Measurements from ENCODE around the gene GIPC1.

The GIPC1 gene

DNA sequence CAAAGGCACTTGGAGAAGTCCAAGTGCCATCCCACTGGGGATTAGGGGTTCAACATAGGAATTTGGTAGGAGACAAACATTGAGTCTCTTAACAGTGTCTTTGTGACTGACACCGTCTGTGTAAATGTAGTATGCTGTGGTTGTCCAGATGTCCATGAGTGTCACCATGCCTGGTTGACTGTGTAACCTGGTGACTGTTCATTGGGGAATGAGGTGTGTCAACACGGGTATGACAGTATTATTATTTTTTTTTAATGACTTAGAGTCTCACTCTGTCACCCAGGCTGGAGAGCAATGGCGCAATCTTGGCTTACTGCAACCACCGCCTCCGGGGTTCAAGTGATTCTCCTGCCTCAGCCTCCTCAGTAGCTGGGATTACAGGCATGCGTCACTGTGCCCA lies 46.6 kb downstream of the GIPC1 start:
- H3K4me3 ChIP-seq (ENCODE audit: low read depth in 1 of 2, low read length in 2 of 2): no peak overlapping the region
- no peaks in the 10 kb centered on the region for H3K27me3 ChIP-seq (ENCODE audit: control insufficient read depth in 1 of 2, insufficient read depth in 2 of 2, low read length in 2 of 2)
- no peak overlapping the region for H3K27ac ChIP-seq (ENCODE audit: low read depth, low read length)
- peaks cover 5 to 41% of the 10 kb centered on the region in 2 donors for H3K36me3 ChIP-seq (ENCODE audit: control insufficient read depth in 1 of 2, insufficient read depth in 2 of 2, low read length in 2 of 2)
- no peak overlapping the region for H3K9ac ChIP-seq (ENCODE audit: low read depth in 1 of 2, low read length in 2 of 2)
- no peaks in the 10 kb centered on the region for H3K9me3 ChIP-seq (ENCODE audit: control insufficient read depth in 1 of 2, low read length in 2 of 2)
- no peaks in the 10 kb centered on the region for H3K4me1 ChIP-seq (ENCODE audit: control insufficient read depth in 1 of 2, insufficient read depth in 2 of 2, low read length in 2 of 2)

DNA sequence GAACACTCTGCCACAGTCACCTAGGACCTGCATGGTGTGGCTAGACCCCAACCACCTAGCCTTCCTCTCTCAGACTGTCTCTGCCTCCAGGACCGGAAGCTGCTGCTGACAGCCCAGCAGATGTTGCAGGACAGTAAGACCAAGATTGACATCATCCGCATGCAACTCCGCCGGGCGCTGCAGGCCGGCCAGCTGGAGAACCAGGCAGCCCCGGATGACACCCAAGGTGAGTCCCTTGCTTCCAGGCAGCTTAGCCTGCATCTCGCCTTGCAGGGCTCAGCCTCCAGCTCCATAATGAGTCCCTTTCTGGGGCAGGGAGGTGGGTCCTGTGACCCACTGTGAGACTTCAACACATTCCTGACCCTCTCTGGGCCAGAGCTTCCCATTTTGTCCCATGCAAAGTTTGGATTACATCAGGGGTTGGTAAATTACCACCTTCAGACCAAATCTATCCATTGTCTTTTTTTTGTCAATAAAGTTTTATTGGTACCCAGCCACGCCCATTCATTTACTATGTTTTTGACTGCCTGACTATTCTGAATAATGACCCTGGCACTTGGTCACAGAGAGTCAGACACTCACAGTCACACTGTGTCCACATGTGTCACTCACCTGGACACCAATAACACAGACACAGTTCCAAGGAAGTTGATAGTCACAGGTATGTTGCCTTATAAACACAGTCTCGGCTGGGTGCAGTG lies 49.4 kb downstream of the GIPC1 start:
- H3K4me1 ChIP-seq (ENCODE audit: control insufficient read depth in 1 of 2, insufficient read depth in 2 of 2, low read length in 2 of 2): no peaks in the 10 kb centered on the region

DNA sequence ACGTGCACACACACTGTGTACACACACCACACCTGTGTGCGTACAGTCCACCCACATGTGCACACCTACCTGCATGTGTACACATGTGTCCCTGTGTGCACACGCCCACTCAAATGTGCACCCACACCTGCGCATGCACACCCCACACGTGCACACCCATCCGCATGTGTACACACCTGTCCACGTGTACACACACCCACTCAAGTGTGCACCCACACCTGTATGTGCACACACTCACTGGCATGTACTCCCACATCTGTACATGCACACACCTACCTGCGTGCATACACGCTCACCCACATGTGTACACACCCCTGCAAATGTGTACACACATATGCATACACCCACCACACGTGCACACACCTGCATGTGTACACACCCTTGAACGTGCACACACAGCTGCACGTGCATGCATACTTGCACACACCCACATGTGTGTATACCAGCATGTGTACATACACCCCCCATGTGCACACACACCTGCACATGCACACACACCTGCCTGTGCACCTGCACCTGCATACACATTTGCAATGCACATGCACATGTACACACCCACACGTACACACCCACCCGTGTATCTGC lies 52.2 kb downstream of the GIPC1 start:
- Histone ChIP-seq H3K4me3 (ENCODE audit: low read depth in 1 of 2, low read length in 2 of 2) (no peak overlapping the region), H3K4me1 (ENCODE audit: control insufficient read depth in 1 of 2, insufficient read depth in 2 of 2, low read length in 2 of 2) (peaks cover 4 to 18% of the 10 kb centered on the region in 2 donors), H3K27ac (ENCODE audit: low read depth, low read length) (no peak overlapping the region), H3K27me3 (ENCODE audit: control insufficient read depth in 1 of 2, insufficient read depth in 2 of 2, low read length in 2 of 2) (no peaks in the 10 kb centered on the region), H3K36me3 (ENCODE audit: control insufficient read depth in 1 of 2, insufficient read depth in 2 of 2, low read length in 2 of 2) (peaks cover 15 to 43% of the 10 kb centered on the region in 2 donors), H3K9ac (ENCODE audit: low read depth in 1 of 2, low read length in 2 of 2) (no peak overlapping the region), H3K9me3 (ENCODE audit: control insufficient read depth in 1 of 2, low read length in 2 of 2) (no peaks in the 10 kb centered on the region)

More for the DNA sequence above, 49.4 kb downstream of the GIPC1 start:
- Histone ChIP-seq H3K9ac (ENCODE audit: low read depth in 1 of 2, low read length in 2 of 2) (no peak overlapping the region), H3K27me3 (ENCODE audit: control insufficient read depth in 1 of 2, insufficient read depth in 2 of 2, low read length in 2 of 2) (no peaks in the 10 kb centered on the region), H3K9me3 (ENCODE audit: control insufficient read depth in 1 of 2, low read length in 2 of 2) (no peaks in the 10 kb centered on the region), H3K4me3 (ENCODE audit: low read depth in 1 of 2, low read length in 2 of 2) (no peak overlapping the region), H3K27ac (ENCODE audit: low read depth, low read length) (no peak overlapping the region), H3K36me3 (ENCODE audit: control insufficient read depth in 1 of 2, insufficient read depth in 2 of 2, low read length in 2 of 2) (peaks cover 19 to 57% of the 10 kb centered on the region in 2 donors)

DNA sequence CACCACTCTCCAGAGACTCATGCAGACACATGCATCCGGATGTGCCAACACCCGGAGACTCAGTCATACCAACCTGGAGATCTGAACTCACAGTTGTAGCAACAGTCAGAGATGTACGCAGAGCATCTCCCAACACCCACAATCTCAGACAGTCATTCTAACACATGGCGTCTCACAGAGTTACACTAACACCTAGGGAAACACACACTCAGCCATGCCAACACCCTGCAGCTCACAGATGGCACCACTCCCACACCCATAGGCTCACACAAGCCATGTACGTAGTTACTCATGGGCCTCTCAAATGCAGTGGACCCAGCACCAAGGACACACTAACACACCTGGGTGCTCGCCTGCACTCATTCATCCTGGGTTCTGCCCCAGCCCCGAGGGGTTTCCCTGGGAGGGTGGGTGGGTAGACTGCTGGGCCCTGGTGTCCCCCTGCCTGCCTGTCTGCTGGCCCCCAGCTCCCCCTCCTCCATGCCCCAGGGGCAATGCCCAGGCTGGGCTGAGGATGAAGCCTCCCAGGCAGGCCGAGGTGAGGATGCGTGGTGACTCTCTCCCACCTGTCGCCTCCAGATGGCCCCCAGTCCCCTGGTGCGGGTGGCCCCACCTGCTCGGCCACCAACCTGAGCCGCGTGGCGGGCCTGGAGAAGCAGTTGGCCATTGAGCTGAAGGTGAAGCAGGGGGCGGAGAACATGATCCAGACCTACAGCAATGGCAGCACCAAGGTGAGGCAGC lies 52.9 kb downstream of the GIPC1 start:
- Histone ChIP-seq H3K4me1 (ENCODE audit: control insufficient read depth in 1 of 2, insufficient read depth in 2 of 2, low read length in 2 of 2) (peaks cover 4 to 18% of the 10 kb centered on the region in 2 donors), H3K36me3 (ENCODE audit: control insufficient read depth in 1 of 2, insufficient read depth in 2 of 2, low read length in 2 of 2) (peaks cover 15 to 37% of the 10 kb centered on the region in 2 donors), H3K4me3 (ENCODE audit: low read depth in 1 of 2, low read length in 2 of 2) (no peak overlapping the region), H3K9me3 (ENCODE audit: control insufficient read depth in 1 of 2, low read length in 2 of 2) (no peaks in the 10 kb centered on the region), H3K9ac (ENCODE audit: low read depth in 1 of 2, low read length in 2 of 2) (no peak overlapping the region), H3K27me3 (ENCODE audit: control insufficient read depth in 1 of 2, insufficient read depth in 2 of 2, low read length in 2 of 2) (no peaks in the 10 kb centered on the region), H3K27ac (ENCODE audit: low read depth, low read length) (no peak overlapping the region)

DNA sequence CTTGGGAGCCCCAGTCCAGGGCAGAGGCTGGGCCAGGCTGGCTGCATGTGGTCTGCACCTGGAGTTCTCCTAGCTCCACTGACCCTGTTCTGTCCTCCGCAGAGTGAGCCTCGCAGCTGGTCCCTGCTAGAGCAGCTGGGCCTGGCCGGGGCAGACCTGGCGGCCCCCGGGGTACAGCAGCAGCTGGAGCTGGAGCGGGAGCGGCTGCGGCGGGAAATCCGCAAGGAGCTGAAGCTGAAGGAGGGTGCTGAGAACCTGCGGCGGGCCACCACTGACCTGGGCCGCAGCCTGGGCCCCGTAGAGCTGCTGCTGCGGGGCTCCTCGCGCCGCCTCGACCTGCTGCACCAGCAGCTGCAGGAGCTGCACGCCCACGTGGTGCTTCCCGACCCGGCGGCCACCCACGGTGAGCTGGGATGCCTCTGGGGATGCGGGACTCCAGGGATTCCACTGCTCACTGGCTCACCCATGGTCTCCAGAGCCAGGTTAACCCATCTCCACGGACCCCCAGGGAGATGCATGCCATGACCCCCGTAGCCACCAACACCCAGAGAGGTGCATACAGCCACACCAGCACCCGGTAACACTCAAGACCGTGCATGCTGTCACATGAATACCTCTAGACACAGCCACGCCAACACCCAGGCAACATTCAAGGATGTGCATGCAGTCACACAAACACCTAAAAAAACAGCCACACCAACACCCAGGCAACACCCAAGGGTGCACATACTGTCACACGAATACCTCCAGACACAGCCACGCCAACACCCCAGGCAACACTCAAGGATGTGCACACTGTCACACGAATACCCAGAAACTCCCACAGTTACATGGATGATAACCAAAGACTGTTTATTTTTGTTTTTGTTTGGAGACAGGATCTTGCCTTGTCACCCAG lies 54.6 kb downstream of the GIPC1 start:
- peaks cover 4 to 18% of the 10 kb centered on the region in 2 donors for H3K4me1 ChIP-seq (ENCODE audit: control insufficient read depth in 1 of 2, insufficient read depth in 2 of 2, low read length in 2 of 2)
- H3K36me3 ChIP-seq (ENCODE audit: control insufficient read depth in 1 of 2, insufficient read depth in 2 of 2, low read length in 2 of 2): peaks cover 15 to 31% of the 10 kb centered on the region in 2 donors

DNA sequence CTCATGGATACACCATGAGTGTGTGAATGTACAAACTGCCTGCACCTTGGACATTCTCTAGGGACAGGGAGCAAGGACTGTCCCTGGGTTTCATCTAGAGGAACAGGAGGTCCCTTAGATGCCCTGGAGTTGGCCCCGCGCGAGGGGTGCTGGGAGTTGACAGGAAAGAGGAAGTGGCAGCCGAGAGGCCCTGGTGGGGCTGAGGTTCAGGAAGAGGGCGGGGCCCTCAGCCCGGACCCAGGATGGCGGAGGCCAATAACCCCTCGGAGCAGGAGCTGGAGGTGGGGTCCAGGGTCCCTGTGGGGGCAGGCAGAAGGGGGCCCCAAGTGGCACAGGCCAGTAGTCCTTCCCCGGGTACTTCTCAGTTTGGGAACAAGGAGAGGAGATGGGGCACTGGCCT lies 55.9 kb downstream of the GIPC1 start:
- H3K9me3 ChIP-seq (ENCODE audit: control insufficient read depth in 1 of 2, low read length in 2 of 2): no peaks in the 10 kb centered on the region

More for the DNA sequence above, 54.6 kb downstream of the GIPC1 start:
- Histone ChIP-seq H3K4me3 (ENCODE audit: low read depth in 1 of 2, low read length in 2 of 2) (peak overlapping the region in 1 of 2 donors; percentile 48), H3K9ac (ENCODE audit: low read depth in 1 of 2, low read length in 2 of 2) (no peak overlapping the region), H3K27me3 (ENCODE audit: control insufficient read depth in 1 of 2, insufficient read depth in 2 of 2, low read length in 2 of 2) (no peaks in the 10 kb centered on the region), H3K9me3 (ENCODE audit: control insufficient read depth in 1 of 2, low read length in 2 of 2) (no peaks in the 10 kb centered on the region), H3K27ac (ENCODE audit: low read depth, low read length) (no peak overlapping the region)

DNA sequence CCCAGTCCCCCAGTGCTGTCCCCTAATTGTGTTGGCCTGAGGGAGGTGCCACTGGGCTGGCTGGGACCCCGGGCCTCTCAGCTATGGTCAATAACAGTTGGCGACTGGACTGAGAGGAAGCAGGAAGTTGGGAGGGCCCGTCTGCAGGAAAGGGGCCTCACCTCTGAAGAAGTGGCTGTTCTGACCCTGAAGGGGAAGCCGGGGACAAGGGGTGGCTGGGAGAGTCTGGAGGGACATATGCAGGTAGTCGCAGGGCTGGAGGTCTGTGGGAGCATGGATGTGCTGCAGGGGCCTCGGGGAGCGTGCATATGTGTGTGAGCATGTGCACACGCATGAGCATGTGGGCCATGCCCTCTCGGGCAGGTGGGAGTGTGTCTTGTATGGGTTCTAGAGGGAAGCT lies 56.9 kb downstream of the GIPC1 start:
- peaks cover 12 to 19% of the 10 kb centered on the region in 2 donors for H3K36me3 ChIP-seq (ENCODE audit: control insufficient read depth in 1 of 2, insufficient read depth in 2 of 2, low read length in 2 of 2)
- H3K9me3 ChIP-seq (ENCODE audit: control insufficient read depth in 1 of 2, low read length in 2 of 2): no peaks in the 10 kb centered on the region
- H3K27ac ChIP-seq (ENCODE audit: low read depth, low read length): no peak overlapping the region
- H3K9ac ChIP-seq (ENCODE audit: low read depth in 1 of 2, low read length in 2 of 2): no peak overlapping the region
- no peaks in the 10 kb centered on the region for H3K27me3 ChIP-seq (ENCODE audit: control insufficient read depth in 1 of 2, insufficient read depth in 2 of 2, low read length in 2 of 2)
- no peak overlapping the region for H3K4me3 ChIP-seq (ENCODE audit: low read depth in 1 of 2, low read length in 2 of 2)
- H3K4me1 ChIP-seq (ENCODE audit: control insufficient read depth in 1 of 2, insufficient read depth in 2 of 2, low read length in 2 of 2): peaks cover 15 to 34% of the 10 kb centered on the region in 2 donors

More for the DNA sequence above, 55.9 kb downstream of the GIPC1 start:
- H3K4me1 ChIP-seq (ENCODE audit: control insufficient read depth in 1 of 2, insufficient read depth in 2 of 2, low read length in 2 of 2): peaks cover 4 to 23% of the 10 kb centered on the region in 2 donors
- peak overlapping the region; percentile 48 to 64 for H3K4me3 ChIP-seq (ENCODE audit: low read depth in 1 of 2, low read length in 2 of 2)
- H3K27me3 ChIP-seq (ENCODE audit: control insufficient read depth in 1 of 2, insufficient read depth in 2 of 2, low read length in 2 of 2): no peaks in the 10 kb centered on the region
- peaks cover 15 to 26% of the 10 kb centered on the region in 2 donors for H3K36me3 ChIP-seq (ENCODE audit: control insufficient read depth in 1 of 2, insufficient read depth in 2 of 2, low read length in 2 of 2)
- H3K27ac ChIP-seq (ENCODE audit: low read depth, low read length): no peak overlapping the region
- H3K9ac ChIP-seq (ENCODE audit: low read depth in 1 of 2, low read length in 2 of 2): peak overlapping the region in 1 of 2 donors; percentile 38

DNA sequence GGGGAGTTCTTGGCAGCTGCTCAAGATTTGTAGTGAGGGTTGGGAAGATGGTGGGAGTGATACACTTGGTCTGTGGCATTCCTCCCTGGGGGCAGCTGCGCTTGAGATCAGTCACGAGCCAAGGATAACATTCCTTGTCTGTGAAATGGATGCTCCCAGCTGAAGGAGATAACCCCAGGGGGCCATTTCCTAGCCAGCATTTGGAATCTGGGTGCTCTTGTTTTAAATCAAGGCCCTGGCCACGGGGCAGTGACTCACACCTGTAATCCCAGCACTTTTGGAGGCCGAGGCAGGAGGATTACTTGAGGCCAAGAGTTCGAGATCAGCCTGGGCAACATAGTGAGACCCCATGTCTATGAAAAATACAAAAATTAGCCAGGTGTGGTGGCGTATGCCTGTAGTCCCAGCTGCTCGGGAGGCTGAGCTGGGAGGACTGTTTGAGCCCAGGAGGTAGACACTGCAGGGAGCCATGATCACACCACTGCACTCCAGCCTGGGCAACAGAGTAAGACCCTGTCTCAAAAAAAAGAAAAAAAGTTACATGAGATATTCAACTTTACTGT lies 58.3 kb downstream of the GIPC1 start:
- Histone ChIP-seq H3K27me3 (ENCODE audit: control insufficient read depth in 1 of 2, insufficient read depth in 2 of 2, low read length in 2 of 2) (no peaks in the 10 kb centered on the region), H3K27ac (ENCODE audit: low read depth, low read length) (no peak overlapping the region), H3K4me1 (ENCODE audit: control insufficient read depth in 1 of 2, insufficient read depth in 2 of 2, low read length in 2 of 2) (peaks cover 19 to 38% of the 10 kb centered on the region in 2 donors), H3K9me3 (ENCODE audit: control insufficient read depth in 1 of 2, low read length in 2 of 2) (no peaks in the 10 kb centered on the region), H3K36me3 (ENCODE audit: control insufficient read depth in 1 of 2, insufficient read depth in 2 of 2, low read length in 2 of 2) (peaks cover under 1 to 7% of the 10 kb centered on the region in 2 donors), H3K9ac (ENCODE audit: low read depth in 1 of 2, low read length in 2 of 2) (no peak overlapping the region), H3K4me3 (ENCODE audit: low read depth in 1 of 2, low read length in 2 of 2) (no peak overlapping the region)

DNA sequence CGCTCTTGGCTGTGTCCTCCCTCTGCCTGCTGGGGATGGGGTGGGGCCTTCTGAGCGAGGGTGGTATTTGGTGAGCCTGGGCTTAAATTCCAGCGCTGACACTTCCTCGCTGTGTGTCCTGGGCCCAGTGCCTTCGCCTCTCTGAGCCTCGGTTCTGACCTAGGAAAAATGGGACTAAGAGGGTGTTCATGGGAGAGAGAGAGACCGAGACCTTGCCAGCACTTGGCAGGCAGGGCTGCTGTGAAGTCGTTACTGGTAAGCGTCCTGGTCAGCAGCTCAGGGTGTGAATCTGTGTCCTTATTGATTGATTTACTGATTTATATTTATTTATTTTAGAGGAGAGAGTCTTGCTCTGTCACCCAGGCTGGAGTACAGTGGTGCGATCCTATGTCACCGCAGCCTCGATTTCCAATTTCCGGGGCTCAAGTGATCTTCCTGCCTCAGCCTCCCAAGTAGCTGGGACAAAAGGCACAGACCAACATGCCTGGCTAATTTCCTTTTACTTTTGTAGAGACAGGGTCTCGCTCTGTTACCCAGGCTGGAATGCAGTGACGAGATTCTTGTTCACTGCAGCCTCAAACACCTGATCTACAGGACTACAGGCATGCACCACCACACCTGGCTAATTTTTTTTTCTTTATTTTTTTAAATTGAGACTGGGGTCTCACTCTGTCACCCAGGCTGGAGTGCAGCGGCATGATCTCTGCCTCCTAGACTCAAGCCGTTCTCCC lies 60.4 kb downstream of the GIPC1 start:
- H3K9me3 ChIP-seq (ENCODE audit: control insufficient read depth in 1 of 2, low read length in 2 of 2): no peaks in the 10 kb centered on the region
- H3K27ac ChIP-seq (ENCODE audit: low read depth, low read length): peak overlapping the region; percentile 28
- no peaks in the 10 kb centered on the region for H3K36me3 ChIP-seq (ENCODE audit: control insufficient read depth in 1 of 2, insufficient read depth in 2 of 2, low read length in 2 of 2)
- H3K4me1 ChIP-seq (ENCODE audit: control insufficient read depth in 1 of 2, insufficient read depth in 2 of 2, low read length in 2 of 2): peaks cover 20 to 35% of the 10 kb centered on the region in 2 donors
- peak overlapping the region in 1 of 2 donors; percentile 48 for H3K9ac ChIP-seq (ENCODE audit: low read depth in 1 of 2, low read length in 2 of 2)
- no peak overlapping the region for H3K4me3 ChIP-seq (ENCODE audit: low read depth in 1 of 2, low read length in 2 of 2)
- no peaks in the 10 kb centered on the region for H3K27me3 ChIP-seq (ENCODE audit: control insufficient read depth in 1 of 2, insufficient read depth in 2 of 2, low read length in 2 of 2)

Measured in duodenal mucosa (tissue), 2 donors.